Ishikawa (cell line): ENCODE results near the gene EFCAB3.

ENCODE experiments used
- CEBPB ChIP-seq: IDR thresholded peaks from 2 replicates; pipeline ENCODE4 v1.6.1; 2012
- CREB1 ChIP-seq: IDR thresholded peaks from 2 replicates; pipeline ENCODE4 v1.6.1; 2012; ENCODE audit warnings: low read depth
- EGR1 ChIP-seq: IDR thresholded peaks from 2 replicates; pipeline ENCODE4 v1.6.1; 2012
- EP300 ChIP-seq: IDR thresholded peaks from 2 replicates; pipeline ENCODE4 v1.6.1; 2012; ENCODE audit warnings: borderline replicate concordance
- FOXM1 ChIP-seq: IDR thresholded peaks from 2 replicates; pipeline ENCODE4 v1.6.1; 2012; ENCODE audit warnings: low read depth, borderline replicate concordance
- NFIC ChIP-seq: IDR thresholded peaks from 2 replicates; pipeline ENCODE4 v1.6.1; 2012
- RAD21 ChIP-seq: IDR thresholded peaks from 2 replicates; pipeline ENCODE4 v1.6.1; 2012; ENCODE audit warnings: low read depth
- REST ChIP-seq: IDR thresholded peaks from 2 replicates; pipeline ENCODE4 v1.6.1; 2012; ENCODE audit warnings: low read depth, mild to moderate bottlenecking
- TAF1 ChIP-seq: IDR thresholded peaks from 2 replicates; pipeline ENCODE4 v1.6.1; 2012; ENCODE audit warnings: low read depth, mild to moderate bottlenecking
- TEAD4 ChIP-seq: IDR thresholded peaks from 2 replicates; pipeline ENCODE4 v1.6.1; 2012
- USF1 ChIP-seq: IDR thresholded peaks from 2 replicates; pipeline ENCODE4 v1.6.1; 2012
- YY1 ChIP-seq: IDR thresholded peaks from 2 replicates; pipeline ENCODE4 v1.6.1; 2012; ENCODE audit warnings: low read depth
- ZBTB7A ChIP-seq: IDR thresholded peaks from 2 replicates; pipeline ENCODE4 v1.6.1; 2012; ENCODE audit warnings: low read depth
- TF ChIP-seq, protein P1 (sequence below): IDR thresholded peaks from 2 replicates; pipeline ENCODE4 v1.6.1; 2012

GRCh38 chr17:62405451-62405850 lies 25.1 kb downstream of the EFCAB3 start:
- TF ChIP-seq CREB1 (no peak), TEAD4 (no peak), RAD21 (no peak), EP300 (no peak), YY1 (no peak), REST (no peak), NFIC (no peak), CEBPB (no peak), TAF1 (no peak), FOXM1 (no peak), ZBTB7A (no peak), USF1 (no peak), EGR1 (no peak)
- TF ChIP-seq, protein P1, sequence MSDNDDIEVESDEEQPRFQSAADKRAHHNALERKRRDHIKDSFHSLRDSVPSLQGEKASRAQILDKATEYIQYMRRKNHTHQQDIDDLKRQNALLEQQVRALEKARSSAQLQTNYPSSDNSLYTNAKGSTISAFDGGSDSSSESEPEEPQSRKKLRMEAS = no peak
